GM18861 (cell line): ENCODE results near the gene LATS2.
A peak's percentile ranks its signal among the peaks of the same experiment; 100 is the strongest.
"Not testable (repeated sequence)": the region's sequence is repeated elsewhere in the genome, so short reads cannot be mapped to it uniquely, and the experiment has no call there.

ENCODE experiments used
- ATAC-seq: cut with Tn5 transposase; IDR thresholded peaks from one replicate; pipeline ENCODE4 v1.9.1; 2021; ENCODE audit not compliant: unreplicated experiment

Gene LATS2

GRCh38 chr13:21075379-21076249 lies 14.2 kb upstream of the LATS2 start:
- ATAC-seq, result no peak

- no peak for ATAC-seq
These were observed 13.6 kb upstream of the LATS2 start for GRCh38 chr13:21075011-21075378.

DNA sequence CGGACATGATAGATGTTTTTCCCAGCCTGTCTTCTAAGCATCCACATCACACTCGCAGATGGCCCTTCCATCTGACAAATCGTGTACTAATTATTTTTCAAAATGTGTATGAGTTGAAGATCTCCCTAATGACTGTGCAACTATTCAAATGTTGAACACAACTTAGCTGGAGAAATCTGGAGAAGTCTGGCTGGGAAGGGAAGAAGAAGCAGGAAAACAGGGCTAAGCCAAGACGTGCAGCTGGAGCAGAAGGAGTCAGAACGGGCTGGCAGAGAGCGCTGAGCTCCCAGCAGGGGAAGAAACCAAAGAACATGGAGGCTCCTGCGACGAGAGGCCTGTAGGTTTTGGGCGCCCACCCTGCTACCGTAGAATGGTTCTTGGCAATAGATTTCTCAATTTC lies 13.2 kb upstream of the LATS2 start:
- ATAC-seq, result no peak

DNA sequence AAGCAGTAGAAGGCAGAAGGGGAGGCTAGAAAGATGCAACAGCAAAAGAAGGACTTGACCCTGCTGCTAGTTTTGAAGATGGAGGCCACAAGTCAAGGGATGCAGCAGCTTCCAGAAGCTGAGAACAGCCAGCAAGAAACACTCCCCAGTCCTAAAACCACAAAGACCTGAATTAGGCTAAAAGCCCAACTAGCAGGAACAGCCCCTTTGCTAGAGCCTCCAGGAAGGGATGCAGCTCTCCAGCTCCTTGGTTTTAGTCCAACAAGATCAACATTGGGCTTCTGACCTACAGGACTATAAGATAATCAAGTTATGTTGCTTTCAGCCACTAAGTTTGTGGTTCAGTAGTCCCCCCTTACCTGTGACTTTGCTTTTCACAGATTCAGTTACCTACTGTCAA lies 10.5 kb upstream of the LATS2 start:
- ATAC-seq, result no peak

DNA sequence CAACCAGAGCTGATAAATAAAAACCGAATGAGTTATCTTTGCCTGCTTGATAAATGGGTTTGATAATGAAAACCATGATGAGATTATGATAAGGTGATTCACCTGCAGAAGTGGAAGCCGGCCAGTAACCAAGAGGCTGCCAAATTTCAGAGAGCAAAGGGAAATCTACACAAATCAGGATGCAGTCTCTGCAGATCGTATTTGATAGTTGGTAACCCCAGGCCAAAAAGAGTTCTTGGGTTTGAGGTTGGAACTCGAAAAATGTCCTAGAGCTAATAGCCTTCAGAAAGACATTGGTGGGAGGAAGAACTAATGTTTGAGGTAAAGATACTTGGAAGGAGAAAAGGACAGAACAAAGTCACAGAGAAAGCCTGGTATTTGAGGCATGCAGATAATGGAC lies 9.6 kb upstream of the LATS2 start:
- ATAC-seq, result no peak

- ATAC-seq, result no peak
These were observed 8.2 kb upstream of the LATS2 start for GRCh38 chr13:21069561-21070004.

GRCh38 chr13:21067848-21068247 lies 6.5 kb upstream of the LATS2 start:
- no peak for ATAC-seq

GRCh38 chr13:21066946-21067345 lies 5.6 kb upstream of the LATS2 start:
- ATAC-seq, result no peak

GRCh38 chr13:21065686-21066085 lies 4.3 kb upstream of the LATS2 start:
- no peak for ATAC-seq

GRCh38 chr13:21063031-21063430 lies 1.6 kb upstream of the LATS2 start:
- ATAC-seq, result no peak

GRCh38 chr13:21060338-21061028 lies 903 bp downstream of the LATS2 start:
- ATAC-seq, result peak; percentile 13

GRCh38 chr13:21059641-21060337 lies 1.6 kb downstream of the LATS2 start:
- ATAC-seq, result no peak

DNA sequence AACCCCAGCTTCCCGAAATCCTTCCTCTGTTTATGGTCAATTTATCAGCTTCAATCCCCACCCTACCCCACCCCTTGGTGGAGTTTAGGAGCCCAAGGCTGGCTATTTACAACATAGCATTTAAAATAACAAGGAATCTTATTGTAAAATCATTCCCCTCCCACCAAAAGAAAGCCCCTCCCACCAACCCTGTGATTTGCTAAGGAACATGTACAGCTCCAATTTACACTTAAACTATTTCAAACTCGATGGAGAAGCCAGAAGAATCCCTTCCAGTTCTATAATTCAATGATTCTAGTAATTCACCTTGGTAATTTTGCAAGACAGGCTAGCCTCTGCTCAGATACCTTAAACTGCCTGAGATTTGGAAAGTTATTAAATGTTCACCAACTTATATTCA lies 3.0 kb downstream of the LATS2 start:
- no peak for ATAC-seq

- no peak for ATAC-seq
These were observed 5.8 kb downstream of the LATS2 start for GRCh38 chr13:21055511-21056045.

DNA sequence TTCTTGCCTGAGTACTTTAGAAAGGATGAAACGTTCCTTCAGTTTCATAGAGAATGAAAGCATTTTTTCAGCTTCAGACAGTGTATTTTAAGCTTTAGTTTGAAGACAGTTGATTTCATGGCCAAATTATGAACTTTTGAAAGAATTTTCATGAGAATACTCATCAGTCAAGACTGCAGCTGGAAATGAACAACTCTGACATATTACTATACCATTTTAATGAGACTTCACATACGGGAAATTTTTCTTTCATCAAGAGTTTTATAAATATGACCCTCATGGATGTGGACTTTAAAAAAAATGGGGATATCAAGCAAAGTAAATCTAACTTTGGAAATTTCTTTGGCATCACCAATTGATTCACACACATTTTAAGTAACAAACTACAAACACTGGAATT lies 6.4 kb downstream of the LATS2 start:
- no peak for ATAC-seq

DNA sequence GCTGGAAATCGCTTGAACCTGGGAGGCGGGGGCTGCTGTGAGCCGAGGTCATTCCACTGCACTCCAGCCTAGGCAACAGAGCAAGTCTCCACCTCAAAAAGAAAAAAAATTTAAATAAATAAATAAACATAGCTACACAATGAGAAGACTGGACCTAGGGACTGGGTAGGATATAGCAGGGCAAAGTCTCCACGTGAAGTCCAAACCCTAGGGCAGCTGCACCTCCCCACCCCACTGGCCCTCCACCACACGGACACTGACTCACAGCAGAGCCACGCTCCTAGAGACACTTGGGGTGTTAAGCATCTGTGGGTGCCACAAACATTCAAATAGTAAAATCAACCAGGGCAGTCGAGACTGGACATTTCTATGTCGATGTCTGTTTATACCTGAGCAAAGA lies 7.1 kb downstream of the LATS2 start:
- ATAC-seq, result no peak

DNA sequence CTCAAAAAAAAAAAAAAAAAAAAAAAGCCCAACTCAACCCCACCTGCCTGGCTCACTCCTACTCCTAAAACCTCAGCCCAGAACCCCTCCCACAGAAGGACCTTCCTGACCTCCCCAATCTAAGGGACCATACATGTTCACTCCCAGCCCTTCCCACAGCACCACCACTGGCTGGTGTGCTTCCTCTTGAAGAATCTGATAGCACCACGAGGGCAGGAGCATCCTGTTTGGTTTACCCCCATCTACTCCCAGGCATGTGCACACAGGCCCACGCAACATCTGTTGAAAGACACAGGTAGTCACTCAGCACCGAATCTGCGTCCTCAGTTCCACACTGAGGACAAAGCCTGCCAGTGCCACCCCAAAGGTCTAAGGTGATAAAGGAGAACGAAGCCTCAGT lies 8.2 kb downstream of the LATS2 start:
- ATAC-seq, result no peak

DNA sequence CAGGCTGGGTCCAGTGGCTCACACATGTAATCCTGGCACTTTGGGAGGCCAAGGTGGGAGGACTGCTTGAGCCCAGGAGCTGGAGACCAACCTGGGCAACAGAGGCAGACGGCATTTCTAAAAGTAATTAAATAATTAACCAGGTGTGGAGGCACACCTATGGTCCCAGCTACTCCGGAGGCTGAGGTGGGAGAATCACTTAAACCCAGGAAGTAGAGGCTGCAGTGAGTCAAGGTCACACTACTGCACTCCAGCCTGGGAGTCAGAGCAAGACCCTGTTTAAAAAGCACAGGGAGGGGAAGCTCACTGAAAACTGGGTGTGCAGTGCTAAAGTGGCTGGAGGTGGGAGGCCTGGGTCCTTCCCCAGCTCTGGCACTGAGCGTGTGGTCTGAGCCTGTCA lies 9.7 kb downstream of the LATS2 start:
- ATAC-seq, result no peak

DNA sequence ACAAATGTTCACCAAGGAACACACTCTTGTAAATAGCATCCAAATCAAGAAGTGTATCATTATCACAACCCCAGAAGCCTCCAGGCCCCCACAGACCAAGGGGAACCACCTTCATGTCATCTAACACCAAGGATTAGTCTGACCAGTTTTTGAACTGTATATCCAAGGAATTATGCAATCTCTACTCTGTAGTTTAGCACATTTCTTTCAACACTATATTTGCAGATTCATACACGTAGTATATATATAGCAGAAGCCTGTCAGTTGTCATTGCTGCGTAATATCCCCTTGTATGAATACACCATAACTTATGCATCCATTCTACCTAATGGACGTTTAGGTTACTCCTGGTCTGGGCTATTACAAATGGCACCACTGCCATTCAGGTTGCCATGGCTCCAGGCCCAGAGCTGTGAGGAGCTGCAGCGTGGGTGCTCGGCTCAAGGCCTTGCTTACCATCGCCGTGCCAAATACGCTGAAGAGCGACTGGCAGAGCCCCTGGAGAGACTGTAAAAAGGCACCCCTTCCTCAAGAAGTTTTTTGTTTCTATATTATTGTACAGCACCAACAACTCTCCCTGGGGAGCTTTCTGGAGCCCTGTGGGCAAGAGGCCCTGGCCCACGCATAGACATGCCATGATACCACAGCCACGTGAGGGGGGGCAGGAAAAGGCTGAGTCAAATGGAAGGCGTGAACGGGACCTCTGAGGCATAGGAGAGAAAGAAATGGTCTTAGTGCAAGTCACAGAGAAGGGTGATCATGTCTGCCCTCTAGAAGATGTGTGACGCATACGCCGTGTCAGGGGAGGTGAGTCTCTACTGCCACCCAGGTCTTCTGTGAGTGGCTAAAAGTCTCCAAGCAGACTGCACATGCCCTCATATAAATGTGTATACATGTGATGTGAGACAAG lies 10.8 kb downstream of the LATS2 start:
- ATAC-seq, result no peak

GRCh38 chr13:21049731-21050130 lies 11.7 kb downstream of the LATS2 start:
- not testable (repeated sequence) for ATAC-seq
